NB4 (cell line): Measurements from ENCODE around the gene TRRAP.

Experiments used
- CTCF ChIP-seq: IDR thresholded peaks from one replicate; pipeline ENCODE4 v1.5.1; 2012; ENCODE audit warnings: low read depth, low read length
- POLR2A ChIP-seq: IDR thresholded peaks from 2 replicates; pipeline ENCODE4 v1.6.1; 2011; ENCODE audit warnings: mild to moderate bottlenecking; ENCODE audit not compliant: insufficient read length; ENCODE audit errors: extremely low read depth

GRCh38 chr7:98943336-98943735, 65.0 kb downstream of the TRRAP start:
- TF ChIP-seq CTCF: no peak
- no peak for TF ChIP-seq POLR2A
